Measurements from ENCODE around the gene ZNG1F. TPM values are rescaled to one million over a fixed set of nuclear protein-coding genes. Genes with fewer than 3 reads are reported as not detected.
"Not testable (repeated sequence)": the region's sequence is repeated elsewhere in the genome, so short reads cannot be mapped to it uniquely, and the experiment has no call there.

The ZNG1F gene
- total RNA-seq, 1 donor from 2014 or later, result 6.0 TPM

- intact Hi-C loops (cut with micrococcal nuclease), result not testable (repeated sequence)
Measured at GRCh38 chr9:41123812-41124211, 65.3 kb downstream of the ZNG1F start.

GRCh38 chr9:41123396-41123795 is 65.7 kb downstream of the ZNG1F start:
- intact Hi-C loops (cut with micrococcal nuclease), result not testable (repeated sequence)

GRCh38 chr9:41120696-41121095 is 68.4 kb downstream of the ZNG1F start:
- intact Hi-C loops (cut with micrococcal nuclease), result not testable (repeated sequence)

- intact Hi-C loops (cut with micrococcal nuclease), result not testable (repeated sequence)
Measured at GRCh38 chr9:41119719-41120118, 69.4 kb downstream of the ZNG1F start.

GRCh38 chr9:41119311-41119710 is 69.8 kb downstream of the ZNG1F start:
- intact Hi-C loops (cut with micrococcal nuclease), result not testable (repeated sequence)

- intact Hi-C loops (cut with micrococcal nuclease), result not testable (repeated sequence)
Measured at GRCh38 chr9:41113348-41113747, 75.8 kb downstream of the ZNG1F start.

GRCh38 chr9:41111414-41111813 is 77.7 kb downstream of the ZNG1F start:
- intact Hi-C loops (cut with micrococcal nuclease), result not testable (repeated sequence)

GRCh38 chr9:41110913-41111312 is 78.2 kb downstream of the ZNG1F start:
- intact Hi-C loops (cut with micrococcal nuclease), result not testable (repeated sequence)

GRCh38 chr9:41109253-41109652 is 79.9 kb downstream of the ZNG1F start:
- intact Hi-C loops (cut with micrococcal nuclease), result not testable (repeated sequence)

- intact Hi-C loops (cut with micrococcal nuclease), result not testable (repeated sequence)
Measured at GRCh38 chr9:41108816-41109215, 80.3 kb downstream of the ZNG1F start.

GRCh38 chr9:41106472-41107116 is 82.5 kb downstream of the ZNG1F start:
- intact Hi-C loops (cut with micrococcal nuclease), result not testable (repeated sequence)

GRCh38 chr9:41105557-41106253 is 83.4 kb downstream of the ZNG1F start:
- intact Hi-C loops (cut with micrococcal nuclease), result not testable (repeated sequence)

- intact Hi-C loops (cut with micrococcal nuclease), result not testable (repeated sequence)
Measured at GRCh38 chr9:41104542-41104941, 84.6 kb downstream of the ZNG1F start.

GRCh38 chr9:41100508-41100907 is 88.6 kb downstream of the ZNG1F start:
- intact Hi-C loops (cut with micrococcal nuclease), result not testable (repeated sequence)

GRCh38 chr9:41098759-41099158 is 90.4 kb downstream of the ZNG1F start:
- intact Hi-C loops (cut with micrococcal nuclease), result not testable (repeated sequence)

GRCh38 chr9:41095060-41095459 is 94.1 kb downstream of the ZNG1F start:
- intact Hi-C loops (cut with micrococcal nuclease), result not testable (repeated sequence)

GRCh38 chr9:41094010-41094773 is 94.9 kb downstream of the ZNG1F start:
- intact Hi-C loops (cut with micrococcal nuclease), result not testable (repeated sequence)

- intact Hi-C loops (cut with micrococcal nuclease), result not testable (repeated sequence)
Measured at GRCh38 chr9:41090922-41091321, 98.2 kb downstream of the ZNG1F start.

- intact Hi-C loops (cut with micrococcal nuclease), result not testable (repeated sequence)
Measured at GRCh38 chr9:41090386-41090785, 98.7 kb downstream of the ZNG1F start.

- intact Hi-C loops (cut with micrococcal nuclease), result not testable (repeated sequence)
Measured at GRCh38 chr9:41088450-41089059, 100.6 kb downstream of the ZNG1F start.

- intact Hi-C loops (cut with micrococcal nuclease), result not testable (repeated sequence)
Measured at GRCh38 chr9:41087929-41088328, 101.2 kb downstream of the ZNG1F start.

Measured in T-helper 2 cell treated with Interferon-gamma antibody and Interleukin-4, amounts not matched to agents 100 ng/mL and 5 ng/mL, for 36 hours (primary cell).